ENCODE data around the gene SH3PXD2A. TPM values are rescaled to one million over a fixed set of nuclear protein-coding genes. Genes with fewer than 3 reads are reported as not detected.

The SH3PXD2A gene
- total RNA-seq, 1 donor from 2014 or later = 36.8 TPM

DNA sequence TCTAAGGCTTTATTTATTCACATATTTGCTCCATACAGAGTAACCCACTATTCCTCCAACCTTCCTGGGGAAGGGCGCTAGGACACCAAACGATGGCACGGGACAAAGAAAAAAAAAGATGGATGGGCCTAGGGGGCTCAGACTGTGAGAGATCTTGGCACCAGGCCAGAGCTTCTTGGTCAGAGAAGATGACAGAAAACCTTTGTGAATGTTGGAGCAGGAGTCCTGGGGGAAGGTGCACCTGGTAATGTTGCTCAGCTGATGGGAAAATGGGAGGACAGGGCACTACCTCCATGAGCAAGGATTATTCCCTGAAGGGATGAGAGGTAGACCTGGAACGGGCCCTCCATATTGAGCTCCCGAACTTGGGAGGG is 1.4 kb upstream of the SH3PXD2A start:
- H3K27me3 Mint-ChIP-seq (ENCODE audit: low read depth) = no peaks in the 10 kb centered on the region
- no peak for DNase-seq (ENCODE audit: low spot score in 2 of 2, unreplicated experiment in 2 of 2)
- no peaks in the 10 kb centered on the region for H3K36me3 Mint-ChIP-seq
- no peak overlapping the region for H3K27ac Mint-ChIP-seq
- peaks cover 46% of the 10 kb centered on the region for H3K4me1 Mint-ChIP-seq
- no peaks in the 10 kb centered on the region for H3K9me3 Mint-ChIP-seq
- TF ChIP-seq, protein P1, sequence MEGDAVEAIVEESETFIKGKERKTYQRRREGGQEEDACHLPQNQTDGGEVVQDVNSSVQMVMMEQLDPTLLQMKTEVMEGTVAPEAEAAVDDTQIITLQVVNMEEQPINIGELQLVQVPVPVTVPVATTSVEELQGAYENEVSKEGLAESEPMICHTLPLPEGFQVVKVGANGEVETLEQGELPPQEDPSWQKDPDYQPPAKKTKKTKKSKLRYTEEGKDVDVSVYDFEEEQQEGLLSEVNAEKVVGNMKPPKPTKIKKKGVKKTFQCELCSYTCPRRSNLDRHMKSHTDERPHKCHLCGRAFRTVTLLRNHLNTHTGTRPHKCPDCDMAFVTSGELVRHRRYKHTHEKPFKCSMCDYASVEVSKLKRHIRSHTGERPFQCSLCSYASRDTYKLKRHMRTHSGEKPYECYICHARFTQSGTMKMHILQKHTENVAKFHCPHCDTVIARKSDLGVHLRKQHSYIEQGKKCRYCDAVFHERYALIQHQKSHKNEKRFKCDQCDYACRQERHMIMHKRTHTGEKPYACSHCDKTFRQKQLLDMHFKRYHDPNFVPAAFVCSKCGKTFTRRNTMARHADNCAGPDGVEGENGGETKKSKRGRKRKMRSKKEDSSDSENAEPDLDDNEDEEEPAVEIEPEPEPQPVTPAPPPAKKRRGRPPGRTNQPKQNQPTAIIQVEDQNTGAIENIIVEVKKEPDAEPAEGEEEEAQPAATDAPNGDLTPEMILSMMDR (IDR thresholded peaks at IDR 0.05; ENCODE audit: unreplicated experiment) = no peak
- peak overlapping the region; percentile 72 for H3K4me3 Mint-ChIP-seq

DNA sequence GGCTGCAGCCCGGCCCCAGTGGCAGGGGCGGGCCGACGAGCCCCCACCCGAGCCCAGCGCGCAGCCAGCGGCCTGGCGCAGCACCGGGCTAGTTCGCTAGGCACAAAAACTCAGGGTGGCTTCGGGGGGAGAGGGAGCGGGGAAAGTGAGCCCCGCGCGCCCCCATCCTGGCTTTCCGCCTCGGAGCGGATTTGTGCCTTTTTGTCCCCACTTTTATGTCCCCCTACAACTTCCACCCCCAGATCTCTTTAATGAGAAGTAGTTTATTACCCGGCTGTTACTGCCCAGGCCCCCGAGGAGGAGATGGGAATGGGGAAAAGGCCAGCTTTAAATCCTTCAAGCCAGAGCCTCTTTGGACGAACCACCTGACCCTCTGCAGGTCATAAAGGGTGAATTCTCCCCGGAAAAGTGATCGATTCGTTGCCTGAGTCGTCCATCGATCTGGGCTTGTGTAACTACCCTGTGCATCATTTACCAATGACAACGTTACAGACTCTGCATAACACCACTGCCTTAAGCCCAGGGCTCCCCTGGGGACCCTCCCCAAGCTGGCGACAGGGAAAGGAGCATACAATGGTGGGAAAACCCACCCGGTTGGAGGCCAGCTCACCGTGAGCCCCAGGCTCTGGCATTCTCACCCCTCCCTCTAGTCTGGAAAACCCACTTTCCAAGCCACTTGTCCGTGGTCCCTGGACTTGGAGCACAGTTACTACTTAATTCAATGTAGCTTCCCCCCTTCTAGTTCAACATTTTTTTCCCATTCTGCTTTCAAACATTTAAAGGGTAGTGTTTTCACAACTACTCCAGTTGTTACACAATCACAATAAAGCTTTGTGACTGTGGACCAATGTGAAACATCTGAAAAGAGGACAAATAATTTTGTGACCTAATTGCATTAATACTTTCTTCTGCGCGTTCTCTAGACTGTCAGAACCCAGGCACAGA is 748 bp upstream of the SH3PXD2A start:
- H3K36me3 Mint-ChIP-seq = no peaks in the 10 kb centered on the region
- H3K27ac Mint-ChIP-seq = no peak overlapping the region
- H3K4me3 Mint-ChIP-seq = peak overlapping the region; percentile 72
- DNase-seq (ENCODE audit: low spot score in 2 of 2, unreplicated experiment in 2 of 2) = no peak
- H3K9me3 Mint-ChIP-seq = no peaks in the 10 kb centered on the region
- H3K4me1 Mint-ChIP-seq = peaks cover 46% of the 10 kb centered on the region
- no peaks in the 10 kb centered on the region for H3K27me3 Mint-ChIP-seq (ENCODE audit: low read depth)
- TF ChIP-seq, protein P1 (IDR thresholded peaks at IDR 0.05; ENCODE audit: unreplicated experiment) = no peak

DNA sequence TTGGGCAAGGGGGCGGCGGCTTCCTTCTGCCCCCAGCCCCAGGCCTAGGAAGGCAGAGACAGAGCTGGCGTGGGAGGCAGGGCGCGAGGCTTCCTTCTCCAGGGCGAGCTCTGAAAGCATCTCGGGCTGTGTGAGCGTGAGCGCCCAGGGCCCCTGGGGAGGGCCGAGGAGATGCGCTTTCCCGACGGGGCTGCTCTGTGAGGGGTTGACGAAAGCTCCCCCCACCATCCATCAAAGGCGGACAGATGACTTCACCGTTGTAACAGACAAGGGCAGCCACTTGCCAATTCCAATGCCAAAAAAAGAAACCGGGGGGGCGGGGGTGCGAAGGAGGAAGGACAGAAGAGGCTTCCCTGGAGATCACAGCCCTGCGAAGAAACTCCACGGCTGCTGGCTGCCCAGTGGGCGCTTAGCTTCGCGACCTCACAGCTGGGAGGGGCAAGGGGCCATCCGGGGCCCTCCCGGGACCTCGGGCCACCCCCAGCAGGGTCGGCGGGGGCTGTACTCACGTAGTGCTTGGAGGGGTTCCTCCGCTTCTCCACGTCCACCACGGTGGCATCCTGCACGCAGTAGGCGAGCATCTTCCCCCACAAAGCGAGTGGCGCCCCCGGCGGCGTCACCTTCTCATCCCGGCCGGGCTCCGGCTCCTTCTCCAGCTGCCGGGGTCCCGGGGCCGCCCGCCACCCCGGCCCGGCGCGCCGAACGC is 537 bp downstream of the SH3PXD2A start:
- H3K36me3 Mint-ChIP-seq = no peaks in the 10 kb centered on the region
- TF ChIP-seq, protein P1 (IDR thresholded peaks at IDR 0.05; ENCODE audit: unreplicated experiment) = no peak
- DNase-seq (ENCODE audit: low spot score in 2 of 2, unreplicated experiment in 2 of 2) = peak in 1 of 2 experiments; percentile 55
- H3K4me3 Mint-ChIP-seq = peak overlapping the region; percentile 88
- H3K4me1 Mint-ChIP-seq = peaks cover 46% of the 10 kb centered on the region
- no peaks in the 10 kb centered on the region for H3K9me3 Mint-ChIP-seq
- H3K27me3 Mint-ChIP-seq (ENCODE audit: low read depth) = no peaks in the 10 kb centered on the region
- H3K27ac Mint-ChIP-seq = peak overlapping the region; percentile 84

DNA sequence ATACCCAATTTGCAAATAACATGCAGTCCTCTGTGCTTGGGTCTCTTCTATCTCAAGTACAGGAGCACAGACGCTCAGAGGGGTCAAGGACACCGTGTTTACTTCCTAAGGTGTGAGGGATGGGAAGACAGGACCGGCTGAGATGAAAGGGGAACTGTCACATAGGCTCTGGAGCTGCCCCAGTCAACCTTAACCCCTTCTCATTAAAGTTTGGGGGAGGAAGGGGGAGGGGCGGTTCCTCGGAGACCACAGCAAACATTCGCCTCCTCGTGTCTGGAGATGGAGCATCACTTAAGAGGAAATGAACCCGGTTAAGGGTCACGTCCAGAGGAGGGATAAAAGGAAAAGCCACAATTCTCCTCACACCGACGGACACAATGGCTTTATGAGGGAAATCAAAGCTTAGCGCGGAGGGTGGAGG is 1.1 kb downstream of the SH3PXD2A start:
- TF ChIP-seq, protein P1 (IDR thresholded peaks at IDR 0.05; ENCODE audit: unreplicated experiment) = no peak
- H3K9me3 Mint-ChIP-seq = no peaks in the 10 kb centered on the region
- no peaks in the 10 kb centered on the region for H3K27me3 Mint-ChIP-seq (ENCODE audit: low read depth)
- H3K27ac Mint-ChIP-seq = peak overlapping the region; percentile 84
- DNase-seq (ENCODE audit: low spot score in 2 of 2, unreplicated experiment in 2 of 2) = no peak
- H3K4me3 Mint-ChIP-seq = peak overlapping the region; percentile 88
- H3K36me3 Mint-ChIP-seq = no peaks in the 10 kb centered on the region
- H3K4me1 Mint-ChIP-seq = peaks cover 44% of the 10 kb centered on the region

DNA sequence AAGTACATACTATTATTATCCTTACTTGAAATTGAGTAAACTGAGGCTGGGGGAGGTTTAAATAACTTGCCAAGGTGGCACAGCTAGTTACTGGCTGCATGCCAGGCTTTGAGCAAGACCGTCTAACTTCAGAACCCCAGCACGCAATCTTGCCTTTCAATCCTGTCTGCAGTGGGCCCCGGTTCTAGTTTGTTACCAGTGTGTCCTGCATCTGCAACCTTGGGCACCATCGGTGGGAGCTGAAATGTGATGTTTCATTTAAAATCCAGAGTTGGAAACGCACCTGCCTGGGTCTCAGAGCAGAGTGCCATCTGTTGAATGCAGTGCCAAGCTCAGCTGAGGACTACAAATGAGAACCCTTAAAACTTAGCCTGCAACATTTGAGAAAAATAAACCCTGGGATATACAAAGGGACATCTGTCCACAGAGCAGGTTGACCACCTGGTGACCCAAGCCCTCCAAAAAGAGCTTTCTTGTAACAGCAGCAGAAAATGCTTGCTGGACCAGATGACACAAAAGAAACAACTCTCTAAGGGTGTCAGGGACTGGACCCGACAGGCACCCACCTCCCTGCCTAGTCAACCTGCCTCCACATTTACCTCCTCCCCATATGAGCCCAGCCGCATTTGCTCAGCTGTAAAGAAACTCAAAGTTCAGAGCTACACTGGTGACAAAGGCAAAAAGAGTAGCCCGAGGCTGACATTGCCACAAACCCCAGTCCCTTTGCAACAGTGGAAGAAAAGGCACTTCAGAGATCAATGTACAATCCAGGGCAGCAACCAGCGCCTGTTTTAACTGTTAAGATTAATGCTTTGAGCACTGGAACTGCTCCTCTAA is 1.7 kb downstream of the SH3PXD2A start:
- Mint-ChIP-seq H3K4me1 (peaks cover 40% of the 10 kb centered on the region), H3K4me3 (peak overlapping the region; percentile 88), H3K27ac (no peak overlapping the region), H3K27me3 (ENCODE audit: low read depth) (no peaks in the 10 kb centered on the region), H3K9me3 (no peaks in the 10 kb centered on the region), H3K36me3 (no peaks in the 10 kb centered on the region)
- DNase-seq (ENCODE audit: low spot score in 2 of 2, unreplicated experiment in 2 of 2) = no peak
- TF ChIP-seq, protein P1 (IDR thresholded peaks at IDR 0.05; ENCODE audit: unreplicated experiment) = no peak

Measured in mesothelial cell of epicardium (in vitro differentiated cells).